ENCODE measurements around the gene EP400. TPM values are rescaled to one million over a fixed set of nuclear protein-coding genes. Genes with fewer than 3 reads are reported as not detected.

Gene EP400
- total and polyA plus RNA-seq, 4 donors = 11.4 to 47.8 (median 25.7) TPM

- no peak overlapping the region for H3K9ac ChIP-seq (ENCODE audit: insufficient read depth in 1 of 2, low read length in 2 of 2)
- H3K27me3 ChIP-seq (ENCODE audit: control insufficient read depth in 3 of 3, insufficient read depth in 3 of 3, low read length in 2 of 3) = no peaks in the 10 kb centered on the region
- ATAC-seq (ENCODE audit: insufficient read depth, low FRiP score) (no peak), DNase-seq (no peak)
- no peak overlapping the region for H3K27ac ChIP-seq (ENCODE audit: low read depth in 1 of 2, low read length in 1 of 2)
- no peaks in the 10 kb centered on the region for H3K9me3 ChIP-seq (ENCODE audit: control insufficient read depth in 4 of 4, insufficient read depth in 3 of 4, low read length in 3 of 4)
- no peak overlapping the region for H3K4me3 ChIP-seq
- no peaks in the 10 kb centered on the region for H3K4me1 ChIP-seq (ENCODE audit: control insufficient read depth in 5 of 5, insufficient read depth in 5 of 5, low read length in 5 of 5)
- peaks cover 14 to 30% (median 25%) of the 10 kb centered on the region in 4 donors for H3K36me3 ChIP-seq (ENCODE audit: control insufficient read depth in 4 of 4, insufficient read depth in 4 of 4, low read length in 4 of 4)
- 81 to 89% methylated on average over 19 of the region's 19 CpGs for WGBS, 2 donors
- no peak for TF ChIP-seq CTCF (IDR thresholded peaks at IDR 0.05; ENCODE audit: control extremely low read depth, extremely low read depth)
Observed at GRCh38 chr12:132006056-132006680, 56.4 kb downstream of the EP400 start.

GRCh38 chr12:132007041-132007440 lies 57.3 kb downstream of the EP400 start:
- H3K27me3 ChIP-seq (ENCODE audit: control insufficient read depth in 3 of 3, insufficient read depth in 3 of 3, low read length in 2 of 3) = no peaks in the 10 kb centered on the region
- no peak overlapping the region for H3K9ac ChIP-seq (ENCODE audit: insufficient read depth in 1 of 2, low read length in 2 of 2)
- WGBS, 2 donors = 94 to 97% methylated on average over 6 of the region's 6 CpGs
- H3K27ac ChIP-seq (ENCODE audit: low read depth in 1 of 2, low read length in 1 of 2) = no peak overlapping the region
- ATAC-seq (ENCODE audit: insufficient read depth, low FRiP score) = no peak
- H3K36me3 ChIP-seq (ENCODE audit: control insufficient read depth in 4 of 4, insufficient read depth in 4 of 4, low read length in 4 of 4) = peaks cover 18 to 37% (median 29%) of the 10 kb centered on the region in 4 donors
- no peaks in the 10 kb centered on the region for H3K9me3 ChIP-seq (ENCODE audit: control insufficient read depth in 4 of 4, insufficient read depth in 3 of 4, low read length in 3 of 4)
- no peak overlapping the region for H3K4me3 ChIP-seq
- no peak for DNase-seq
- no peaks in the 10 kb centered on the region for H3K4me1 ChIP-seq (ENCODE audit: control insufficient read depth in 5 of 5, insufficient read depth in 5 of 5, low read length in 5 of 5)
- no peak for TF ChIP-seq CTCF (IDR thresholded peaks at IDR 0.05; ENCODE audit: control extremely low read depth, extremely low read depth)

GRCh38 chr12:132009336-132009859 lies 59.7 kb downstream of the EP400 start:
- no peak for ATAC-seq (ENCODE audit: insufficient read depth, low FRiP score)
- WGBS, 2 donors = 95 to 99% methylated on average over 5 of the region's 5 CpGs
- TF ChIP-seq CTCF (IDR thresholded peaks at IDR 0.05; ENCODE audit: control extremely low read depth, extremely low read depth) = no peak

More at GRCh38 chr12:132009336-132009859, 59.7 kb downstream of the EP400 start:
- DNase-seq = no peak
- no peak overlapping the region for H3K9ac ChIP-seq (ENCODE audit: insufficient read depth in 1 of 2, low read length in 2 of 2)
- H3K27ac ChIP-seq (ENCODE audit: low read depth in 1 of 2, low read length in 1 of 2) = no peak overlapping the region
- peaks cover 19 to 49% (median 38%) of the 10 kb centered on the region in 4 donors for H3K36me3 ChIP-seq (ENCODE audit: control insufficient read depth in 4 of 4, insufficient read depth in 4 of 4, low read length in 4 of 4)
- H3K9me3 ChIP-seq (ENCODE audit: control insufficient read depth in 4 of 4, insufficient read depth in 3 of 4, low read length in 3 of 4) = no peaks in the 10 kb centered on the region
- H3K4me3 ChIP-seq = no peak overlapping the region
- no peaks in the 10 kb centered on the region for H3K4me1 ChIP-seq (ENCODE audit: control insufficient read depth in 5 of 5, insufficient read depth in 5 of 5, low read length in 5 of 5)
- H3K27me3 ChIP-seq (ENCODE audit: control insufficient read depth in 3 of 3, insufficient read depth in 3 of 3, low read length in 2 of 3) = no peaks in the 10 kb centered on the region
